Duodenal mucosa (tissue), 2 donors: ENCODE measurements around the gene HCRT.

Experiments used
- H3K27ac ChIP-seq: one replicate; pipeline ENCODE4 v1.7.0; 2013; ENCODE audit warnings: low read depth, low read length
- H3K27me3 ChIP-seq, 2 donors: one replicate each; pipeline ENCODE4 v1.7.0; 2013; ENCODE audit warnings: low read length in 2 of 2, control low read depth in 1 of 2; ENCODE audit not compliant: insufficient read depth in 2 of 2, control insufficient read depth in 1 of 2
- H3K36me3 ChIP-seq, 2 donors: one replicate each; pipeline ENCODE4 v1.7.0; 2013; ENCODE audit warnings: low read length in 2 of 2, control low read depth in 1 of 2; ENCODE audit not compliant: insufficient read depth in 2 of 2, control insufficient read depth in 1 of 2
- H3K4me1 ChIP-seq, 2 donors: one replicate each; pipeline ENCODE4 v1.7.0; 2013; ENCODE audit warnings: low read length in 2 of 2, control low read depth in 1 of 2; ENCODE audit not compliant: insufficient read depth in 2 of 2, control insufficient read depth in 1 of 2
- H3K4me3 ChIP-seq, 2 donors: one replicate each; pipeline ENCODE4 v1.7.0; 2013; ENCODE audit warnings: low read length in 2 of 2, low read depth in 1 of 2
- H3K9ac ChIP-seq, 2 donors: one replicate each; pipeline ENCODE4 v1.7.0; 2013; ENCODE audit warnings: low read length in 2 of 2, low read depth in 1 of 2
- H3K9me3 ChIP-seq, 2 donors: one replicate each; pipeline ENCODE4 v1.7.0; 2013; ENCODE audit warnings: low read length in 2 of 2, control low read depth in 1 of 2; ENCODE audit not compliant: control insufficient read depth in 1 of 2

Gene HCRT

GRCh38 chr17:42179911-42180410 lies 5.3 kb downstream of the HCRT start:
- Histone ChIP-seq H3K4me1 (peaks cover 24 to 40% of the 10 kb centered on the region in 2 donors), H3K4me3 (peak overlapping the region in 1 of 2 donors; percentile 54), H3K9ac (no peak overlapping the region), H3K36me3 (no peaks in the 10 kb centered on the region), H3K27me3 (peaks cover 2 to 7% of the 10 kb centered on the region in 2 donors), H3K9me3 (no peaks in the 10 kb centered on the region), H3K27ac (no peak overlapping the region)

GRCh38 chr17:42179335-42179734 lies 5.9 kb downstream of the HCRT start:
- Histone ChIP-seq H3K9ac (no peak overlapping the region), H3K9me3 (no peaks in the 10 kb centered on the region), H3K36me3 (no peaks in the 10 kb centered on the region), H3K27me3 (peaks cover 2 to 7% of the 10 kb centered on the region in 2 donors), H3K4me1 (peaks cover 18 to 33% of the 10 kb centered on the region in 2 donors), H3K4me3 (no peak overlapping the region), H3K27ac (no peak overlapping the region)

- peaks cover 17 to 30% of the 10 kb centered on the region in 2 donors for H3K4me1 ChIP-seq
- no peak overlapping the region for H3K9ac ChIP-seq
- H3K9me3 ChIP-seq = no peaks in the 10 kb centered on the region
- H3K4me3 ChIP-seq = no peak overlapping the region
- no peaks in the 10 kb centered on the region for H3K36me3 ChIP-seq
- no peak overlapping the region for H3K27ac ChIP-seq
- H3K27me3 ChIP-seq = peaks cover 2 to 7% of the 10 kb centered on the region in 2 donors
Observed at GRCh38 chr17:42178817-42179216, 6.4 kb downstream of the HCRT start.

- Histone ChIP-seq H3K27me3 (peaks cover 2 to 7% of the 10 kb centered on the region in 2 donors), H3K36me3 (no peaks in the 10 kb centered on the region), H3K4me3 (no peak overlapping the region), H3K9me3 (no peaks in the 10 kb centered on the region), H3K27ac (no peak overlapping the region), H3K9ac (no peak overlapping the region), H3K4me1 (peaks cover 11 to 19% of the 10 kb centered on the region in 2 donors)
Observed at GRCh38 chr17:42177684-42178083, 7.6 kb downstream of the HCRT start.

GRCh38 chr17:42174126-42174783 lies 11.0 kb downstream of the HCRT start:
- Histone ChIP-seq H3K27me3 (no peaks in the 10 kb centered on the region), H3K4me1 (peaks cover 0 to 3% of the 10 kb centered on the region in 2 donors), H3K9ac (no peak overlapping the region), H3K36me3 (no peaks in the 10 kb centered on the region), H3K27ac (no peak overlapping the region), H3K9me3 (no peaks in the 10 kb centered on the region), H3K4me3 (no peak overlapping the region)

- H3K27ac ChIP-seq = no peak overlapping the region
- H3K4me3 ChIP-seq = no peak overlapping the region
- H3K36me3 ChIP-seq = no peaks in the 10 kb centered on the region
- no peak overlapping the region for H3K9ac ChIP-seq
- H3K4me1 ChIP-seq = no peaks in the 10 kb centered on the region
- H3K9me3 ChIP-seq = no peaks in the 10 kb centered on the region
- no peaks in the 10 kb centered on the region for H3K27me3 ChIP-seq
Observed at GRCh38 chr17:42171831-42172230, 13.4 kb downstream of the HCRT start.

- H3K4me1 ChIP-seq = no peaks in the 10 kb centered on the region
- no peak overlapping the region for H3K4me3 ChIP-seq
- H3K36me3 ChIP-seq = no peaks in the 10 kb centered on the region
- H3K9me3 ChIP-seq = no peaks in the 10 kb centered on the region
- H3K9ac ChIP-seq = no peak overlapping the region
- no peaks in the 10 kb centered on the region for H3K27me3 ChIP-seq
- no peak overlapping the region for H3K27ac ChIP-seq
Observed at GRCh38 chr17:42169351-42169750, 15.9 kb downstream of the HCRT start.

GRCh38 chr17:42167807-42168206 lies 17.4 kb downstream of the HCRT start:
- Histone ChIP-seq H3K4me3 (no peak overlapping the region), H3K9ac (no peak overlapping the region), H3K9me3 (no peaks in the 10 kb centered on the region), H3K27me3 (no peaks in the 10 kb centered on the region), H3K27ac (no peak overlapping the region), H3K4me1 (no peaks in the 10 kb centered on the region), H3K36me3 (no peaks in the 10 kb centered on the region)

- no peaks in the 10 kb centered on the region for H3K27me3 ChIP-seq
- H3K4me3 ChIP-seq = no peak overlapping the region
- H3K36me3 ChIP-seq = no peaks in the 10 kb centered on the region
- no peaks in the 10 kb centered on the region for H3K9me3 ChIP-seq
- no peak overlapping the region for H3K27ac ChIP-seq
- H3K9ac ChIP-seq = no peak overlapping the region
- H3K4me1 ChIP-seq = no peaks in the 10 kb centered on the region
Observed at GRCh38 chr17:42166196-42166763, 19.0 kb downstream of the HCRT start.

GRCh38 chr17:42165751-42166150 lies 19.5 kb downstream of the HCRT start:
- no peak overlapping the region for H3K9ac ChIP-seq

More at GRCh38 chr17:42165751-42166150, 19.5 kb downstream of the HCRT start:
- no peak overlapping the region for H3K4me3 ChIP-seq
- no peak overlapping the region for H3K27ac ChIP-seq
- no peaks in the 10 kb centered on the region for H3K9me3 ChIP-seq
- no peaks in the 10 kb centered on the region for H3K4me1 ChIP-seq
- no peaks in the 10 kb centered on the region for H3K36me3 ChIP-seq
- no peaks in the 10 kb centered on the region for H3K27me3 ChIP-seq
